ENCODE measurements around the gene CARD6. TPM values are rescaled to one million over a fixed set of nuclear protein-coding genes. Genes with fewer than 3 reads are reported as not detected.

CARD6 gene
- total and polyA plus RNA-seq, 3 donors from 2014 or later, result 3.0 to 4.8 (median 3.1) TPM

DNA sequence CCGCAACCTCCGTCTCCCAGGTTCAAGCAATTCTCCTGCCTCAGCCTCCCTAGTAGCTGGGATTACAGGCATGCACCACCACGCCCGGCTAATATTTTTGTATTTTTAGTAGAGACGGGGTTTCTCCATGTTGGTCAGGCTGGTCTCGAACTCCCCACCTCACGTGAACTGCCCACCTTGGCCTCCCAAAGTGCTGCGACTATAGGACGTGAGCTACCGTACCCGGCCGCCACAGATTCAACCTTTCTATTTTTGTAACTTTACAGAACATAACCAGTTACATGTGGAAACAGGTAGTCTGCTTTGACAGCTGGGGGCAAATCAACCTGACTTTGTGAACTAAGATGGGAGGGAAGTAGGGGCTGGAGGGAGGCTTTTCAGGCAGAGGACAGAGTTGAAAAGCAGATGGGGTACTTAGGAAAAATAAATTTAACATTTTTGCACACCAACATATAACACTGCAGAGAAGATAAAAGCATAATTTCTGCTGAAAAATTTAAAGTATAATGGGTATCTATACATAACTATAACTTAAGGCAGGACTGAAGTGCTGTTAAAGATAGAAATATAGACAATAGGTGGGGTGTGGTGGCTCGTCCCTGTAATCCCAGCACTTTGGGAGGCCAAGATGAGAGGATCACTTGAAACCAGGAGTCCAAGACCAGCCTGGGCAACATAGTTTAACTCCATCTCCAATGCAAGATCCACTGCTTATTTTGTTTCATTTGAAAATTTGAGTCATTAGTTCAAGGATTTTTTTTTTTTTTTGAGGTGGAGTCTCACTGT, 11.2 kb upstream of the CARD6 start:
- Histone ChIP-seq H3K36me3 (ENCODE audit: low read depth, missing control alignments) (no peaks in the 10 kb centered on the region), H3K4me1 (peaks cover 9% of the 10 kb centered on the region), H3K27ac (no peak overlapping the region), H3K27me3 (no peaks in the 10 kb centered on the region), H3K9me3 (no peaks in the 10 kb centered on the region), H3K4me3 (no peak overlapping the region)
- intact Hi-C loops (cut with DNase I; ENCODE audit: low total_unique reads), result no loop called here
- 85 to 95% methylated on average over 13 of the region's 13 CpGs for WGBS, 2 donors
- TF ChIP-seq, protein P1, sequence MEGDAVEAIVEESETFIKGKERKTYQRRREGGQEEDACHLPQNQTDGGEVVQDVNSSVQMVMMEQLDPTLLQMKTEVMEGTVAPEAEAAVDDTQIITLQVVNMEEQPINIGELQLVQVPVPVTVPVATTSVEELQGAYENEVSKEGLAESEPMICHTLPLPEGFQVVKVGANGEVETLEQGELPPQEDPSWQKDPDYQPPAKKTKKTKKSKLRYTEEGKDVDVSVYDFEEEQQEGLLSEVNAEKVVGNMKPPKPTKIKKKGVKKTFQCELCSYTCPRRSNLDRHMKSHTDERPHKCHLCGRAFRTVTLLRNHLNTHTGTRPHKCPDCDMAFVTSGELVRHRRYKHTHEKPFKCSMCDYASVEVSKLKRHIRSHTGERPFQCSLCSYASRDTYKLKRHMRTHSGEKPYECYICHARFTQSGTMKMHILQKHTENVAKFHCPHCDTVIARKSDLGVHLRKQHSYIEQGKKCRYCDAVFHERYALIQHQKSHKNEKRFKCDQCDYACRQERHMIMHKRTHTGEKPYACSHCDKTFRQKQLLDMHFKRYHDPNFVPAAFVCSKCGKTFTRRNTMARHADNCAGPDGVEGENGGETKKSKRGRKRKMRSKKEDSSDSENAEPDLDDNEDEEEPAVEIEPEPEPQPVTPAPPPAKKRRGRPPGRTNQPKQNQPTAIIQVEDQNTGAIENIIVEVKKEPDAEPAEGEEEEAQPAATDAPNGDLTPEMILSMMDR (IDR thresholded peaks at IDR 0.05), result no peak
- no peak for TF ChIP-seq POLR2A (IDR thresholded peaks at IDR 0.05)
- DNase-seq, result no peak

DNA sequence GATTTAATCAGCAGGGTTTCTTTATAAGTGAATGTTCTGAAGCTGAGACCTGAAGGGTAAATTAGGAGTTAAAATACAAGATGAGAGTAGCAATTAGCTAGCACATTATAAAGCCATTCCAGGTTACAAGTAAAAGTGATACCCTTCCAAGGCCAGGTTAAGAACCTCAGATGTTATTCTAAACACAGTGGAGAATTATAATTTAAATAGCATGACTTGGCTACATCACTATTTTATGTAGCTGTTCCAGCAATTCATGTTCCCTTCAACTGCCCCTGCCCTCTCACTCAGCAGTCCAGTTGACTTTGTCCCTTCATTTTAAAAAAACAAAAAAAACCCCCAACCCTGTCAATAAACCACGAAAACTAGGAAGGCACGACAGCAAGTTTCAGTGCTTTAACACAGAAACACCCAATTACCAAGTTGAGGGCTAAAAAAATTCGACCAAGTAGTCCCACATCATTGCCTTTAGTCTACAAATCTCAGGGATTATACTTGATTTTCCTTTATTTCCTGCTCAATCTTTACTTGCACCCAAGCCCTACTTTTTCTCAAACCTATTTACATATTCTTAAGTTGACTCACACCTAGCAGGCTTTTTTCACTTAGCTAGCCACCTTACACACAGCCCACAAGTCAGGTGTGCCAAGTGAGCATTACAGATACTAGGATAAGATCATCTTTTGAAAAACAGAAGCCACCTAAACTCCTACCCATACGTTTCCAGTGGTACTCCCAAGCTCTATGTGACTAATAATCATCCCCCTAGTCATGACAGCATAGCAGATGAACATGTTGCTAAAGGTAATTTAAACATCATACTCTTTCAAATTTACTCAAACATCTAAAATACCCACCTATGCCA, 9.6 kb upstream of the CARD6 start:
- no peak for TF ChIP-seq POLR2A (IDR thresholded peaks at IDR 0.05)
- TF ChIP-seq, protein P1 (IDR thresholded peaks at IDR 0.05), result no peak
- Histone ChIP-seq H3K27ac (no peak overlapping the region), H3K4me1 (peaks cover 9% of the 10 kb centered on the region), H3K4me3 (no peak overlapping the region), H3K36me3 (ENCODE audit: low read depth, missing control alignments) (no peaks in the 10 kb centered on the region), H3K9me3 (no peaks in the 10 kb centered on the region), H3K27me3 (no peaks in the 10 kb centered on the region)
- DNase-seq, result no peak
- intact Hi-C loops (cut with DNase I; ENCODE audit: low total_unique reads), result no loop called here
- 71 to 81% methylated on average over 4 of the region's 4 CpGs for WGBS, 2 donors

DNA sequence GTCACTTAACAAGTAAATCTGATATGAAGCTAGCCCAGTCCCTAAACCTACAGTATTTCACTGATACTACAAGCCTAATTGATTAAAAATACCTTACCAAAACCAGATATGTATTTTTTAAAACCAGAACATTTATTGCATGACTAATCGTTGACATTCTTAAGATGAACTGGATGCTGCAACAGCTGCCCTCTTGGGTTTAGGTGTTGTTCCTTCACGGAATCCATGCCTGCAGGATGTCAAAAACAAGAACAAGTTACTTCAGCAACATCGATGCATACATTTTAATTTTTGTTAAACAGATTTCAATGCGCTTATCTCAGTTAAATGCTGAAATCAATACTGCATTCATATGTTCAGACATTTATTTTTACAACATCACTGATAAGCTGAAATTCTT, 8.8 kb upstream of the CARD6 start:
- intact Hi-C loops (cut with DNase I; ENCODE audit: low total_unique reads), result no loop called here
- Histone ChIP-seq H3K27me3 (no peaks in the 10 kb centered on the region), H3K4me3 (no peak overlapping the region), H3K36me3 (ENCODE audit: low read depth, missing control alignments) (no peaks in the 10 kb centered on the region), H3K9me3 (no peaks in the 10 kb centered on the region), H3K27ac (no peak overlapping the region), H3K4me1 (peaks cover 9% of the 10 kb centered on the region)
- TF ChIP-seq, protein P1 (IDR thresholded peaks at IDR 0.05), result no peak
- no peak for TF ChIP-seq POLR2A (IDR thresholded peaks at IDR 0.05)
- no peak for DNase-seq
- WGBS, 2 donors, result 83 to 87% methylated on average over 4 of the region's 4 CpGs

- DNase-seq, result no peak
- intact Hi-C loops (cut with DNase I; ENCODE audit: low total_unique reads), result no loop called here
- 29 to 32% methylated on average over 13 of the region's 13 CpGs for WGBS, 2 donors
Observed at GRCh38 chr5:40833712-40834229, 7.4 kb upstream of the CARD6 start.

More at GRCh38 chr5:40833712-40834229, 7.4 kb upstream of the CARD6 start:
- Histone ChIP-seq H3K27me3 (no peaks in the 10 kb centered on the region), H3K36me3 (ENCODE audit: low read depth, missing control alignments) (no peaks in the 10 kb centered on the region), H3K27ac (peak overlapping the region in 1 of 2 donors; percentile 70), H3K4me3 (peak overlapping the region; percentile 60 to 93), H3K4me1 (peaks cover 9% of the 10 kb centered on the region), H3K9me3 (no peaks in the 10 kb centered on the region)
- TF ChIP-seq, protein P1 (IDR thresholded peaks at IDR 0.05), result no peak
- TF ChIP-seq POLR2A (IDR thresholded peaks at IDR 0.05), result no peak
